ENCODE results near the gene PLOD1.

PLOD1 gene

GRCh38 chr1:11979851-11980675 lies 45.5 kb downstream of the PLOD1 start, which contains the start of gene MFN2:
MFN2 (plus strand) TSS chr1:11980444; CDS start chr1:11989169, 8,725 bp downstream.
- DNase-seq: peak; percentile 85 to 94 (median 91)

- no peak for DNase-seq
Observed at GRCh38 chr1:11980676-11980972, 46.1 kb downstream of the PLOD1 start.

GRCh38 chr1:11981378-11982009 lies 47.0 kb downstream of the PLOD1 start:
- no peak for DNase-seq

- no peak for DNase-seq
Observed at GRCh38 chr1:11982010-11982392, 47.5 kb downstream of the PLOD1 start.

GRCh38 chr1:11984121-11984520 lies 49.6 kb downstream of the PLOD1 start:
- no peak for DNase-seq

GRCh38 chr1:11984576-11984975 lies 50.1 kb downstream of the PLOD1 start:
- no peak for DNase-seq

GRCh38 chr1:11985171-11985570 lies 50.7 kb downstream of the PLOD1 start:
- no peak for DNase-seq

GRCh38 chr1:11985851-11986250 lies 51.3 kb downstream of the PLOD1 start:
- no peak for DNase-seq

GRCh38 chr1:11989669-11990068 lies 55.2 kb downstream of the PLOD1 start:
- no peak for DNase-seq

- DNase-seq: no peak
Observed at GRCh38 chr1:11990303-11991032, 56.0 kb downstream of the PLOD1 start.

- no peak for DNase-seq
Observed at GRCh38 chr1:11991969-11992676, 57.6 kb downstream of the PLOD1 start.

GRCh38 chr1:11997081-11997850 lies 62.7 kb downstream of the PLOD1 start:
- no peak for DNase-seq

GRCh38 chr1:11998636-11999035 lies 64.1 kb downstream of the PLOD1 start:
- no peak for DNase-seq

- no peak for DNase-seq
Observed at GRCh38 chr1:11999236-11999635, 64.7 kb downstream of the PLOD1 start.

- DNase-seq: no peak
Observed at GRCh38 chr1:12001249-12001917, 66.9 kb downstream of the PLOD1 start.

- no peak for DNase-seq
Observed at GRCh38 chr1:12001996-12002493, 67.5 kb downstream of the PLOD1 start.

- no peak for DNase-seq
Observed at GRCh38 chr1:12003762-12004161, 69.2 kb downstream of the PLOD1 start.

GRCh38 chr1:12005488-12006166 lies 71.1 kb downstream of the PLOD1 start:
- DNase-seq: no peak

- no peak for DNase-seq
Observed at GRCh38 chr1:12006167-12006921, 71.8 kb downstream of the PLOD1 start.

GRCh38 chr1:12007204-12007603 lies 72.7 kb downstream of the PLOD1 start:
- DNase-seq: no peak

Data from activated naive CD4-positive, alpha-beta T cell (primary cell).